Esophagus muscularis mucosa (tissue), 4 donors: ENCODE measurements around the gene F11R. TPM values are rescaled to one million over a fixed set of nuclear protein-coding genes. Genes with fewer than 3 reads are reported as not detected.
A peak's percentile ranks its signal among the peaks of the same experiment; 100 is the strongest.

Source experiments
- DNase-seq: peaks from one replicate; pipeline ENCODE4 v3.0.0-alpha.2; 2017; ENCODE audit errors: extremely low spot score
- H3K27ac ChIP-seq, 4 donors: fragments of 200-600 bp; sonication (generic); replicated peaks in 1 of 4; 1 replicate in 3 of 4; 2 replicates in 1 of 4; pipeline ENCODE4 v1.5.1; 2016 to 2019; ENCODE audit warnings: mild to moderate bottlenecking in 1 of 4
- H3K27me3 ChIP-seq, 4 donors: fragments of 200-600 bp; sonication (generic); one replicate each; pipeline versions ENCODE4 v1.5.1 to v1.6.0; 2016 to 2019
- H3K36me3 ChIP-seq, 4 donors: fragments of 200-600 bp; sonication (generic); one replicate each; pipeline ENCODE4 v1.5.1; 2016 to 2019
- H3K4me1 ChIP-seq, 4 donors: fragments of 200-600 bp; sonication (generic); one replicate each; pipeline ENCODE4 v1.5.1; 2016 to 2019
- H3K4me3 ChIP-seq, 4 donors: fragments of 200-600 bp; sonication (generic); 1 replicate in 2 of 4; 2 replicates in 2 of 4; pipeline ENCODE4 v1.5.1; 2016 to 2019; ENCODE audit warnings: mild to moderate bottlenecking in 4 of 4, moderate library complexity in 1 of 4
- H3K9me3 ChIP-seq, 4 donors: fragments of 200-600 bp; sonication (generic); 1 replicate in 3 of 4; 2 replicates in 1 of 4; pipeline ENCODE4 v1.5.1; 2016 to 2019
- CTCF ChIP-seq, 3 experiments: fragments of 200-600 bp in 2 of 3; fragments of 450-650 bp in 1 of 3; sonication (generic) in 2 of 3; IDR thresholded peaks; one replicate each; pipeline ENCODE4 v1.5.1; 2017 to 2019; ENCODE audit warnings: antibody characterized with exemption in 3 of 3, mild to moderate bottlenecking in 2 of 3, moderate library complexity in 1 of 3
- EP300 ChIP-seq: sonication (generic); formaldehyde crosslinking; IDR thresholded peaks from one replicate; pipeline ENCODE4 v1.6.1; 2017; ENCODE audit warnings: antibody characterized with exemption
- POLR2A ChIP-seq: fragments of 450-650 bp; IDR thresholded peaks from one replicate; pipeline ENCODE4 v1.6.1; 2017; ENCODE audit warnings: antibody characterized with exemption, moderate library complexity, mild to moderate bottlenecking, low read depth
- POLR2AphosphoS5 ChIP-seq, 2 donors: sonication (generic); formaldehyde crosslinking; IDR thresholded peaks; one replicate each; pipeline ENCODE4 v1.6.1; 2017; ENCODE audit warnings: antibody characterized with exemption in 2 of 2
- WGBS: methylation state at CpG from one replicate; pipeline ENCODE4 v1.1.5; 2018; 5-methylcytosine and 5-hydroxymethylcytosine counted together
- intact Hi-C: fragments of 100-400 bp; cut with DNase I; formaldehyde crosslinking; loops from one replicate; pipeline ENCODE4 v1.15.1; 2023
- total RNA-seq, 4 donors: library from RNA; depleted of rRNA; stranded (reverse); fragments of >200 nt; gene quantifications; one replicate each; pipeline versions ENCODE4 v1.1.0 to v1.2.1, GENCODE V29; 2016

F11R gene
- total RNA-seq, 4 donors from 2014 or later: 9.1 to 17.7 (median 14.9) TPM

DNA sequence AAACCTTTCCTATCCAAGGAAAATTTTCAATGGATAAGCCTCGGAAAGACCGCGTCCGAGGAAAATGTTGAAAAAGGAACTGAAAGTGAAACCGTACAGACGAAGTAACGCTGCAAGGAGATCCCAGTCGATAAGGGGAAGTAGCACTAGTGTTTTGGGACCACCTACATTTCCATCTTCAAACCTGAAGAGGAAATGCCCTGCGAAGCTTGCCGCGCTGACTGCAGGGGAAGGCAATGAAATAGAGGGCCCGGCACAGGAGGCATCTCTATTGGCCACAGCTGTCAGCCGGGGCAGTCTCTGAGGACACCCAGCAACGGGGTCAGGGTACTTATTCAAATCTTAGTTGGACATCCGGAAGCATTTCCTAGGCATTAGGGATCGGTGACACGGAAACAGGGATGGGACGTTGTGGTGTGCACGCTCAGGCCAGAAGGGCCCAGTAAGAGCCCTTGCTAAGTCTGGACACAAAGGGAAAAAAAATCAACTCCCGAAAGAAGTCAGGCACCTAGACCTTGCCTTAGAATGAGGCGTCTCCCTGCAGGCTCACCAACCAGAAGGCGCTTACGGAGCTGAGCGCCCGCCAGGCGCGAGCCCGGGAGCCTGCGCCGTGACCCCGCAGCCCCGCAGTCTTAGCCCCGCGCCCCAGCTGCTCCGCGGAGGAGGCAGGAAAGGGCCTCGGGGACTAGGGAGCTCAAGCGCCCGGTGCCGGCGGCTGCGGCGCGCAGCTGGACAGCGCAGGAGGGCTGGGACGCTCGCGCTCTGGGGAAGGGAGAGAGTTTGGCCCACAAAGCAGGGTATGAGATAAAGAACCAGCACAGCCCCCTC is 24.2 kb upstream of the F11R start:
- peak overlapping the region; percentile 91 to 96 (median 94) for H3K27ac ChIP-seq
- 1% methylated on average over 44 of the region's 48 CpGs for WGBS
- no peak for TF ChIP-seq EP300
- peak; percentile 60 to 61 for TF ChIP-seq POLR2AphosphoS5 (IDR thresholded peaks at IDR 0.05)
- H3K4me3 ChIP-seq: peak overlapping the region; percentile 80 to 95 (median 88)
- peaks cover 24 to 33% (median 28%) of the 10 kb centered on the region in 4 donors for H3K36me3 ChIP-seq
- H3K27me3 ChIP-seq: peaks cover 0 to 10% (median 0%) of the 10 kb centered on the region in 4 donors
- peaks cover 11 to 24% (median 21%) of the 10 kb centered on the region in 4 donors for H3K4me1 ChIP-seq
- no peaks in the 10 kb centered on the region for H3K9me3 ChIP-seq
- intact Hi-C loops: loop anchor here (5.0 kb wide), 1 partner anchor 52 kb away; the partner anchor contains the start of gene KLHDC9
- DNase-seq: no peak

GRCh38 chr1:161044535-161044907 is 23.6 kb upstream of the F11R start:
- H3K27me3 ChIP-seq: peaks cover 0 to 10% (median 0%) of the 10 kb centered on the region in 4 donors
- peak overlapping the region; percentile 80 to 95 (median 88) for H3K4me3 ChIP-seq
- intact Hi-C loops: no loop called here
- no peak for DNase-seq
- H3K9me3 ChIP-seq: no peaks in the 10 kb centered on the region
- H3K36me3 ChIP-seq: peaks cover 30 to 39% (median 34%) of the 10 kb centered on the region in 4 donors
- peak overlapping the region; percentile 91 to 96 (median 94) for H3K27ac ChIP-seq
- H3K4me1 ChIP-seq: peaks cover 11 to 25% (median 21%) of the 10 kb centered on the region in 4 donors
- TF ChIP-seq EP300 (no peak), POLR2AphosphoS5 (IDR thresholded peaks at IDR 0.05) (no peak), POLR2A (no peak), CTCF (IDR thresholded peaks at IDR 0.05) (no peak)

GRCh38 chr1:161039546-161039945 is 18.6 kb upstream of the F11R start:
- intact Hi-C loops: no loop called here
- TF ChIP-seq POLR2A (no peak), POLR2AphosphoS5 (IDR thresholded peaks at IDR 0.05) (no peak), CTCF (IDR thresholded peaks at IDR 0.05) (no peak), EP300 (no peak)
- Histone ChIP-seq H3K4me1 (peaks cover 10 to 46% (median 33%) of the 10 kb centered on the region in 4 donors), H3K36me3 (peaks cover 33 to 53% (median 38%) of the 10 kb centered on the region in 4 donors), H3K9me3 (no peaks in the 10 kb centered on the region), H3K27ac (no peak overlapping the region), H3K4me3 (no peak overlapping the region), H3K27me3 (no peaks in the 10 kb centered on the region)
- 92% methylated on average over 5 of the region's 5 CpGs for WGBS
- no peak for DNase-seq

- Histone ChIP-seq H3K27ac (peak overlapping the region in 1 of 4 donors; percentile 48), H3K27me3 (no peaks in the 10 kb centered on the region), H3K4me1 (peaks cover 6 to 42% (median 29%) of the 10 kb centered on the region in 4 donors), H3K36me3 (peaks cover 33 to 53% (median 38%) of the 10 kb centered on the region in 4 donors), H3K9me3 (no peaks in the 10 kb centered on the region), H3K4me3 (peak overlapping the region; percentile 56 to 76 (median 62))
- no peak for DNase-seq
- 20% methylated on average over 3 of the region's 3 CpGs for WGBS
- intact Hi-C loops: no loop called here
- TF ChIP-seq CTCF (IDR thresholded peaks at IDR 0.05): no peak
- no peak for TF ChIP-seq POLR2A
- no peak for TF ChIP-seq EP300
- no peak for TF ChIP-seq POLR2AphosphoS5 (IDR thresholded peaks at IDR 0.05)
Observed at GRCh38 chr1:161039154-161039545, 18.2 kb upstream of the F11R start.

- 25% methylated on average over 40 of the region's 54 CpGs for WGBS
- intact Hi-C loops: no loop called here
- peaks cover 1 to 37% (median 24%) of the 10 kb centered on the region in 4 donors for H3K4me1 ChIP-seq
- peak in 1 of 2 donors; percentile 52 for TF ChIP-seq POLR2AphosphoS5 (IDR thresholded peaks at IDR 0.05)
- no peak for TF ChIP-seq CTCF (IDR thresholded peaks at IDR 0.05)
- TF ChIP-seq POLR2A: no peak
- TF ChIP-seq EP300: no peak
- H3K4me3 ChIP-seq: peak within 1 kb of the TSS; percentile 56 to 76 (median 62)
- no peaks in the 10 kb centered on the region for H3K9me3 ChIP-seq
- DNase-seq: no peak
- H3K36me3 ChIP-seq: peaks cover 33 to 53% (median 38%) of the 10 kb centered on the region in 4 donors
- H3K27me3 ChIP-seq: no peaks in the 10 kb centered on the region
- H3K27ac ChIP-seq: peak within 1 kb of the TSS in 2 of 4 donors; percentile 37 to 48
Observed at GRCh38 chr1:161038523-161039153, 17.7 kb upstream of the F11R start, which contains the start of gene TSTD1. Gene TSTD1 (minus strand): TSS chr1:161038964. CDS start chr1:161038889, 75 bp downstream.
